Endothelial cell of umbilical vein (primary cell): ENCODE results near the gene BICD2. TPM values are rescaled to one million over a fixed set of nuclear protein-coding genes. Genes with fewer than 3 reads are reported as not detected.

Source experiments
- BruUV-seq: library from RNA; stranded (reverse); fragments of 400-500 nt; replicated peaks from 2 replicates; lab custom pipeline; 2021; lab: Mats Ljungman, UMichigan
- CTCF ChIA-PET: fragments of 300-600, 350-600 bp; sonication (Branson Sonifier 250); formaldehyde crosslinking; loops from one replicate; lab custom pipeline; 2021; ENCODE audit warnings: antibody characterized with exemption, inconsistent platforms; lab: Charles Lee
- POLR2A ChIA-PET: fragments of 300-600, 350-600 bp; sonication (Branson Sonifier 250); formaldehyde crosslinking; loops from one replicate; lab custom pipeline; 2021; ENCODE audit warnings: antibody characterized with exemption, inconsistent platforms; lab: Charles Lee
- DNase-seq: peaks from one replicate; pipeline ENCODE4 v3.0.0-alpha.2; 2011; ENCODE audit warnings: low read depth, low spot score
- FAIRE-seq: peaks from 2 replicates; lab custom pipeline; 2011; peaks lifted over from hg19 to GRCh38; lab: Jason Lieb, UNC
- H2AFZ ChIP-seq: 2 replicates; pipeline ENCODE4 v1.6.0; 2012; ENCODE audit warnings: low read depth, low read length, control low read depth, inconsistent platforms
- H3K27ac ChIP-seq: 2 replicates; pipeline ENCODE4 v1.5.1; 2011; ENCODE audit warnings: low read depth, mild to moderate bottlenecking, control low read depth, low read length, moderate library complexity; ENCODE audit not compliant: insufficient read depth
- H3K27me3 ChIP-seq, 2 experiments: 2 replicates each; pipeline versions ENCODE4 v1.6.0 to v1.6.1; 2011; ENCODE audit warnings: low read length in 2 of 2, mixed read lengths in 1 of 2; ENCODE audit not compliant: control insufficient read depth in 2 of 2, insufficient read depth in 2 of 2
- H3K36me3 ChIP-seq, 2 experiments: 2 replicates in 1 of 2; 3 replicates in 1 of 2; pipeline ENCODE4 v1.5.1; 2011; ENCODE audit warnings: low read length in 2 of 2, mild to moderate bottlenecking in 1 of 2, moderate library complexity in 1 of 2; ENCODE audit not compliant: control insufficient read depth in 2 of 2, insufficient read depth in 2 of 2; ENCODE audit errors: extremely low read depth in 1 of 2
- H3K4me1 ChIP-seq: 3 replicates; pipeline ENCODE4 v1.5.1; 2011; ENCODE audit warnings: mild to moderate bottlenecking, low read length; ENCODE audit not compliant: control insufficient read depth, insufficient read depth; ENCODE audit errors: extremely low read depth
- H3K4me2 ChIP-seq: 2 replicates; pipeline ENCODE4 v1.6.1; 2011; ENCODE audit warnings: low read length, control low read depth, mixed read lengths; ENCODE audit not compliant: insufficient read depth
- H3K4me3 ChIP-seq, 3 experiments: fragments of 200-600 bp in 1 of 3; sonication (generic), shearing (Covaris generic) in 1 of 3; replicated peaks in 1 of 3; 2 replicates each; pipeline ENCODE4 v1.5.1; 2011 to 2016; ENCODE audit warnings: control low read depth in 3 of 3, low read length in 3 of 3, mild to moderate bottlenecking in 2 of 3, inconsistent platforms in 1 of 3, low read depth in 1 of 3, moderate library complexity in 1 of 3; ENCODE audit not compliant: insufficient read depth in 1 of 3
- H3K79me2 ChIP-seq: 2 replicates; pipeline ENCODE4 v1.6.0; 2012; ENCODE audit warnings: low read length, inconsistent platforms; ENCODE audit not compliant: control insufficient read depth, insufficient read depth
- H3K9ac ChIP-seq: replicated peaks from 2 replicates; pipeline ENCODE3; 2011; ENCODE audit warnings: low read length, control low read depth; ENCODE audit not compliant: insufficient read depth; ENCODE audit errors: extremely low read depth
- H3K9me1 ChIP-seq: replicated peaks from 3 replicates; pipeline ENCODE4 v1.6.0; 2011; ENCODE audit warnings: mild to moderate bottlenecking, low read length; ENCODE audit not compliant: control insufficient read depth, insufficient read depth; ENCODE audit errors: extremely low read depth
- H3K9me3 ChIP-seq: replicated peaks from 2 replicates; pipeline ENCODE4 v1.5.1; 2012; ENCODE audit warnings: low read length, inconsistent platforms; ENCODE audit not compliant: control insufficient read depth, insufficient read depth
- H4K20me1 ChIP-seq: replicated peaks from 2 replicates; pipeline ENCODE3; 2011; ENCODE audit warnings: mild to moderate bottlenecking, low read length; ENCODE audit not compliant: control insufficient read depth, insufficient read depth; ENCODE audit errors: extremely low read depth
- CTCF ChIP-seq, 2 donors: IDR thresholded peaks; 1 replicate in 1 of 2; 2 replicates in 1 of 2; pipeline ENCODE4 v1.5.1; 2011; ENCODE audit warnings: low read length in 2 of 2, mild to moderate bottlenecking in 2 of 2, moderate library complexity in 2 of 2, control low read depth in 1 of 2, inconsistent platforms in 1 of 2, low read depth in 1 of 2; ENCODE audit not compliant: insufficient read depth in 1 of 2; ENCODE audit errors: extremely low read depth in 1 of 2
- EZH2 ChIP-seq: IDR thresholded peaks from 2 replicates; pipeline ENCODE4 v1.6.1; 2012; ENCODE audit warnings: borderline replicate concordance, low read depth, mild to moderate bottlenecking, moderate library complexity, low read length, inconsistent platforms; ENCODE audit not compliant: severe bottlenecking
- FOS ChIP-seq: IDR thresholded peaks from 2 replicates; pipeline ENCODE4 v1.6.1; 2011; ENCODE audit warnings: mild to moderate bottlenecking, low read length, moderate library complexity, borderline replicate concordance; ENCODE audit not compliant: insufficient read depth
- GATA2 ChIP-seq: IDR thresholded peaks from 2 replicates; pipeline ENCODE4 v1.7.0; 2011; ENCODE audit warnings: low read depth, mild to moderate bottlenecking, moderate library complexity, mixed read lengths, low read length; ENCODE audit not compliant: insufficient read length, insufficient read depth
- JUN ChIP-seq: IDR thresholded peaks from 2 replicates; pipeline ENCODE4 v1.6.1; 2011; ENCODE audit warnings: borderline replicate concordance, low read depth; ENCODE audit not compliant: insufficient read length, insufficient read depth
- MYC ChIP-seq: IDR thresholded peaks from one replicate; pipeline ENCODE4 v1.6.1; 2011; ENCODE audit warnings: mild to moderate bottlenecking, low read depth, low read length
- POLR2A ChIP-seq: IDR thresholded peaks from 2 replicates; pipeline ENCODE4 v1.6.1; 2012; ENCODE audit warnings: low read depth, mild to moderate bottlenecking, control low read depth, low read length
- POLR2AphosphoS5 ChIP-seq: IDR thresholded peaks from 2 replicates; pipeline ENCODE4 v1.6.1; 2012; ENCODE audit warnings: low read depth, mild to moderate bottlenecking, control low read depth, low read length, moderate library complexity; ENCODE audit not compliant: insufficient read depth
- dilution Hi-C: fragments of 300-500 bp; cut with MboI; formaldehyde crosslinking; loops from one replicate; pipeline ENCODE4 v1.15.0; 2019; ENCODE audit warnings: low sequenced_read_pairs; ENCODE audit not compliant: extremely low pct_ligation_motif_present
- intact Hi-C: fragments of 100-400 bp; cut with micrococcal nuclease; formaldehyde crosslinking; loops from one replicate; pipeline ENCODE4 v1.10.0; 2022
- polyA plus RNA-seq, 4 experiments: library from polyadenylated mRNA; depleted of rRNA in 3 of 4; stranded (reverse) in 3 of 4; unstranded in 1 of 4; fragments of >200 nt; gene quantifications; 2 replicates each; pipeline versions ENCODE4 v1.2.1 to v1.2.3, GENCODE V29; 2011 to 2012; ENCODE audit warnings: missing spikeins in 1 of 4
- total RNA-seq: library from RNA; stranded (reverse); gene quantifications from 2 replicates; pipeline ENCODE4 v1.2.3, GENCODE V29; 2021
- TF ChIP-seq, protein P1 (sequence below): IDR thresholded peaks from 2 replicates; pipeline ENCODE4 v1.6.1; 2011; ENCODE audit not compliant: insufficient read depth, insufficient read length

The BICD2 gene
- total and polyA plus RNA-seq, 2 donors (not counting 3 experiments of a cell fraction or from before 2014, with no cell fraction given): 14.3 to 39.3 TPM

DNA sequence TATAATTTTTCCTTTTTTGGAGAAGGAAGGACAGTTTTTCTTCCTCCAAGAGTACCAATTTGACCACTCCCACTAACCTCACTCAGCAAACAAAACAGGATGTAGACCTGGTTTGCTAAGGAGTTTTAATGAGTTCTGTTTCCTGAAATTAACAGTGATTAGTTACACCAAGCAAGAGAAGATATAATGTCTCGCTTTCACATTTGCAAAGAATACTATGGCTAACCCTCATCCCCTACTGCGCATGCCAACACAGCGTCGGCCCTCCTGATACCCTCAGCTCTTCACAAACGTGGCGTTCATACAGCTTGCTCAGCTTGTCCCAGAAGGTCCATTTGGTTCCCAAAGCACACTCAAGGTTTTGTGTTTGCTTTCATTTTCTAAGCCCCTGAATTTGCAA lies 52.8 kb downstream of the BICD2 start:
- Histone ChIP-seq H3K9me3 (no peaks in the 10 kb centered on the region), H3K9ac (no peak overlapping the region), H2AFZ (no peak overlapping the region), H3K4me1 (peaks cover 17% of the 10 kb centered on the region), H3K4me2 (no peak overlapping the region), H3K9me1 (no peaks in the 10 kb centered on the region), H3K4me3 (no peak overlapping the region), H3K27me3 (no peaks in the 10 kb centered on the region), H4K20me1 (no peaks in the 10 kb centered on the region), H3K79me2 (peaks cover 4% of the 10 kb centered on the region), H3K36me3 (peaks cover 10 to 22% of the 10 kb centered on the region in 2 experiments), H3K27ac (no peak overlapping the region)
- no peak for FAIRE-seq
- no peak for DNase-seq
- intact Hi-C loops: no loop called here
- no peak for TF ChIP-seq CTCF (IDR thresholded peaks at IDR 0.05; ENCODE audit: extremely low read depth in 1 of 2, insufficient read depth in 1 of 2, low read depth in 1 of 2, low read length in 2 of 2)
- TF ChIP-seq POLR2A: no peak
- TF ChIP-seq EZH2: no peak
- TF ChIP-seq GATA2: no peak
- TF ChIP-seq MYC: no peak
- TF ChIP-seq POLR2AphosphoS5: no peak
- TF ChIP-seq, protein P1, sequence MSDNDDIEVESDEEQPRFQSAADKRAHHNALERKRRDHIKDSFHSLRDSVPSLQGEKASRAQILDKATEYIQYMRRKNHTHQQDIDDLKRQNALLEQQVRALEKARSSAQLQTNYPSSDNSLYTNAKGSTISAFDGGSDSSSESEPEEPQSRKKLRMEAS: no peak
- no peak for TF ChIP-seq FOS
- no peak for TF ChIP-seq JUN
- CTCF ChIA-PET: interaction anchor here (10.3 kb wide), 1 partner anchor 80 kb away, joined by 226 read pairs; no protein-coding TSS in a partner anchor
- dilution Hi-C loops: no loop called here
- BruUV-seq: no TSS peak
- POLR2A ChIA-PET: no interaction called here
